ENCODE results near the gene TUBB4A. TPM values are rescaled to one million over a fixed set of nuclear protein-coding genes. Genes with fewer than 3 reads are reported as not detected.
"Not testable (repeated sequence)": the region's sequence is repeated elsewhere in the genome, so short reads cannot be mapped to it uniquely, and the experiment has no call there.

TUBB4A gene
- total and polyA plus RNA-seq, 5 donors: 0.45 to 7.4 (median 2.6) TPM

GRCh38 chr19:6508028-6508771 lies 6.1 kb upstream of the TUBB4A start:
- H3K4me1 ChIP-seq (ENCODE audit: control insufficient read depth, insufficient read depth, low read length); H3K27me3 ChIP-seq (ENCODE audit: control insufficient read depth, insufficient read depth); ATAC-seq; H3K9me3 ChIP-seq (ENCODE audit: control insufficient read depth, low read length); intact Hi-C loops (cut with DNase I); H3K4me3 ChIP-seq (ENCODE audit: low read length); H3K27ac ChIP-seq (ENCODE audit: low read length): not testable (repeated sequence)
- 85% methylated on average over 9 of the region's 9 CpGs for WGBS
- peak in 1 of 3 donors; percentile 9 for DNase-seq

- DNase-seq (peak in 1 of 3 donors; percentile 70), ATAC-seq (peak in 1 of 2 donors; percentile 20)
- WGBS: 73% methylated on average over 9 of the region's 9 CpGs
- Histone ChIP-seq H3K4me3 (ENCODE audit: low read length) (no peak overlapping the region), H3K4me1 (ENCODE audit: control insufficient read depth, insufficient read depth, low read length) (no peaks in the 10 kb centered on the region), H3K27ac (ENCODE audit: low read length) (no peak overlapping the region), H3K27me3 (ENCODE audit: control insufficient read depth, insufficient read depth) (no peaks in the 10 kb centered on the region), H3K9me3 (ENCODE audit: control insufficient read depth, low read length) (no peaks in the 10 kb centered on the region)
- intact Hi-C loops (cut with DNase I): no loop called here
These were observed 1.5 kb upstream of the TUBB4A start for GRCh38 chr19:6503407-6504201.

GRCh38 chr19:6500837-6501739 lies 1.0 kb downstream of the TUBB4A start:
- intact Hi-C loops (cut with DNase I): no loop called here
- no peak for ATAC-seq
- Histone ChIP-seq H3K4me3 (ENCODE audit: low read length) (peak overlapping the region; percentile 42), H3K9me3 (ENCODE audit: control insufficient read depth, low read length) (no peaks in the 10 kb centered on the region), H3K27me3 (ENCODE audit: control insufficient read depth, insufficient read depth) (no peaks in the 10 kb centered on the region), H3K27ac (ENCODE audit: low read length) (no peak overlapping the region), H3K4me1 (ENCODE audit: control insufficient read depth, insufficient read depth, low read length) (no peaks in the 10 kb centered on the region)
- peak in 1 of 3 donors; percentile 21 for DNase-seq
- 57% methylated on average over 24 of the region's 24 CpGs for WGBS

- no peak overlapping the region for H3K4me3 ChIP-seq (ENCODE audit: low read length)
- no peaks in the 10 kb centered on the region for H3K4me1 ChIP-seq (ENCODE audit: control insufficient read depth, insufficient read depth, low read length)
- ATAC-seq: no peak
- H3K9me3 ChIP-seq (ENCODE audit: control insufficient read depth, low read length): no peaks in the 10 kb centered on the region
- intact Hi-C loops (cut with DNase I): no loop called here
- no peaks in the 10 kb centered on the region for H3K27me3 ChIP-seq (ENCODE audit: control insufficient read depth, insufficient read depth)
- WGBS: 69% methylated on average over 17 of the region's 17 CpGs
- DNase-seq: peak in 1 of 3 donors; percentile 20
- no peak overlapping the region for H3K27ac ChIP-seq (ENCODE audit: low read length)
These were observed 2.9 kb downstream of the TUBB4A start for GRCh38 chr19:6499052-6499790.

- 69% methylated on average over 7 of the region's 7 CpGs for WGBS
- H3K4me1 ChIP-seq (ENCODE audit: control insufficient read depth, insufficient read depth, low read length): no peaks in the 10 kb centered on the region
- DNase-seq: peak in 1 of 3 donors; percentile 3
- ATAC-seq: no peak
- no peak overlapping the region for H3K27ac ChIP-seq (ENCODE audit: low read length)
- H3K4me3 ChIP-seq (ENCODE audit: low read length): no peak overlapping the region
- H3K9me3 ChIP-seq (ENCODE audit: control insufficient read depth, low read length): no peaks in the 10 kb centered on the region
- intact Hi-C loops (cut with DNase I): no loop called here
- no peaks in the 10 kb centered on the region for H3K27me3 ChIP-seq (ENCODE audit: control insufficient read depth, insufficient read depth)
These were observed 3.6 kb downstream of the TUBB4A start for GRCh38 chr19:6498294-6499036.

GRCh38 chr19:6495947-6496346 lies 6.2 kb downstream of the TUBB4A start:
- Histone ChIP-seq H3K9me3 (ENCODE audit: control insufficient read depth, low read length) (peaks cover 5% of the 10 kb centered on the region), H3K27me3 (ENCODE audit: control insufficient read depth, insufficient read depth) (no peaks in the 10 kb centered on the region), H3K4me3 (ENCODE audit: low read length) (no peak overlapping the region), H3K27ac (ENCODE audit: low read length) (no peak overlapping the region), H3K4me1 (ENCODE audit: control insufficient read depth, insufficient read depth, low read length) (no peaks in the 10 kb centered on the region)
- no peak for ATAC-seq
- peak in 1 of 3 donors; percentile 17 for DNase-seq
- intact Hi-C loops (cut with DNase I): no loop called here
- WGBS: 95% methylated on average over 19 of the region's 19 CpGs

GRCh38 chr19:6494438-6495036 lies 7.6 kb downstream of the TUBB4A start:
- intact Hi-C loops (cut with DNase I): no loop called here
- WGBS: 78% methylated on average over 8 of the region's 8 CpGs
- no peak for ATAC-seq

GRCh38 chr19:6491802-6492592 lies 10.1 kb downstream of the TUBB4A start:
- WGBS: 80% methylated on average over 4 of the region's 4 CpGs
- no peaks in the 10 kb centered on the region for H3K27me3 ChIP-seq (ENCODE audit: control insufficient read depth, insufficient read depth)
- peaks cover 5% of the 10 kb centered on the region for H3K9me3 ChIP-seq (ENCODE audit: control insufficient read depth, low read length)
- DNase-seq (no peak), ATAC-seq (no peak)
- H3K4me3 ChIP-seq (ENCODE audit: low read length): no peak overlapping the region
- intact Hi-C loops (cut with DNase I): no loop called here
- H3K27ac ChIP-seq (ENCODE audit: low read length): no peak overlapping the region
- no peaks in the 10 kb centered on the region for H3K4me1 ChIP-seq (ENCODE audit: control insufficient read depth, insufficient read depth, low read length)

More at GRCh38 chr19:6494438-6495036, 7.6 kb downstream of the TUBB4A start:
- Histone ChIP-seq H3K4me1 (ENCODE audit: control insufficient read depth, insufficient read depth, low read length) (no peaks in the 10 kb centered on the region), H3K9me3 (ENCODE audit: control insufficient read depth, low read length) (peaks cover 5% of the 10 kb centered on the region), H3K27me3 (ENCODE audit: control insufficient read depth, insufficient read depth) (no peaks in the 10 kb centered on the region), H3K27ac (ENCODE audit: low read length) (no peak overlapping the region), H3K4me3 (ENCODE audit: low read length) (no peak overlapping the region)
- DNase-seq: peak in 1 of 3 donors; percentile 0

GRCh38 chr19:6490134-6490533 lies 12.0 kb downstream of the TUBB4A start:
- intact Hi-C loops (cut with DNase I): no loop called here
- 66% methylated on average over 2 of the region's 2 CpGs for WGBS
- H3K4me3 ChIP-seq (ENCODE audit: low read length): no peak overlapping the region
- peaks cover 5% of the 10 kb centered on the region for H3K9me3 ChIP-seq (ENCODE audit: control insufficient read depth, low read length)
- no peaks in the 10 kb centered on the region for H3K4me1 ChIP-seq (ENCODE audit: control insufficient read depth, insufficient read depth, low read length)
- ATAC-seq: no peak
- H3K27me3 ChIP-seq (ENCODE audit: control insufficient read depth, insufficient read depth): no peaks in the 10 kb centered on the region
- DNase-seq: no peak
- no peak overlapping the region for H3K27ac ChIP-seq (ENCODE audit: low read length)
